Heart right ventricle (tissue), 16 donors: ENCODE measurements around the gene CIP2A. TPM values are rescaled to one million over a fixed set of nuclear protein-coding genes. Genes with fewer than 3 reads are reported as not detected.

Experiments
- ATAC-seq, 8 donors: fragments of 200-7000 bp; cut with Tn5 transposase; one replicate each; pipeline ENCODE4 v1.9.1; 2020; ENCODE audit warnings: mild to moderate bottlenecking in 8 of 8, moderate library complexity in 8 of 8, moderate number of reproducible peaks in 1 of 8
- DNase-seq, 2 donors: peaks; one replicate each; pipeline ENCODE4 v3.0.0-alpha.2; 2020
- H3K27ac ChIP-seq, 10 donors: fragments of 200-600 bp; sonication (generic) in 2 of 10; one replicate each; pipeline versions ENCODE4 v1.5.0 to v1.8.0; 2020 to 2022; ENCODE audit warnings: mild to moderate bottlenecking in 3 of 10
- H3K27me3 ChIP-seq, 7 donors: fragments of 200-600 bp; one replicate each; pipeline ENCODE4 v1.8.0; 2021 to 2022; ENCODE audit warnings: mild to moderate bottlenecking in 2 of 7
- H3K36me3 ChIP-seq, 9 donors: fragments of 200-600 bp; sonication (generic) in 1 of 9; one replicate each; pipeline versions ENCODE4 v1.5.0 to v1.8.0; 2020 to 2022; ENCODE audit warnings: mild to moderate bottlenecking in 2 of 9
- H3K4me1 ChIP-seq, 9 donors: fragments of 200-600 bp; sonication (generic) in 1 of 9; one replicate each; pipeline versions ENCODE4 v1.5.0 to v1.8.0; 2020 to 2022; ENCODE audit warnings: mild to moderate bottlenecking in 4 of 9
- H3K4me3 ChIP-seq, 10 donors: fragments of 200-600 bp; sonication (generic) in 2 of 10; one replicate each; pipeline versions ENCODE4 v1.5.0 to v1.8.0; 2020 to 2022; ENCODE audit warnings: mild to moderate bottlenecking in 7 of 10, moderate library complexity in 2 of 10
- H3K9me3 ChIP-seq, 11 donors: fragments of 200-600 bp in 10 of 11; sonication (generic) in 2 of 11; one replicate each; pipeline versions ENCODE4 v1.5.0 to v1.8.0; 2013 to 2022; ENCODE audit warnings: mild to moderate bottlenecking in 2 of 11, control low read depth in 1 of 11, moderate library complexity in 1 of 11
- WGBS, 2 donors: extraction: QIAGEN DNeasy Blood & Tissue Kit; methylation state at CpG; one replicate each; pipeline ENCODE4 v1.1.7; 2013; ENCODE audit warnings: inconsistent platforms in 1 of 2; 5-methylcytosine and 5-hydroxymethylcytosine counted together
- intact Hi-C, 10 donors: fragments of 100-400 bp; cut with DNase I; formaldehyde crosslinking; loops; one replicate each; pipeline versions ENCODE4 v1.11.1 to v1.14.2; 2022
- polyA plus RNA-seq, 2 donors: library from polyadenylated mRNA; stranded (reverse); fragments of 200-250 nt; gene quantifications; one replicate each; pipeline ENCODE4 v1.2.3, GENCODE V29; 2013
- total RNA-seq, 10 donors: library from RNA; stranded (reverse); fragmentation: NEBNext Ultra II Directional in 3 of 10; extraction: Animal tissue kit (Norgen Biotek cat#: 25700) in 3 of 10; gene quantifications; one replicate each; pipeline versions ENCODE4 v1.2.1 to v1.2.4, GENCODE V29; 2021 to 2023
- TF ChIP-seq, protein P1 (sequence below), 9 donors: fragments of 200-600 bp; sonication (generic) in 2 of 9; IDR thresholded peaks; one replicate each; pipeline versions ENCODE4 v1.5.0 to v1.8.0; 2021 to 2022; ENCODE audit warnings: antibody characterized with exemption in 9 of 9, mild to moderate bottlenecking in 5 of 9, moderate library complexity in 1 of 9
- donor health status: Arrhythmogenic right ventricular cardiomyopathy.
- donor health status: ischemic (EF 13 %, LVEDD 7.1; RV severe dilation, severe dysfunction).
- donor health status: healthy with polysubstance abuse.
- donor health status: DM: no; HTN: yes; CAD: no.
- donor health status: DM: no; HTN: no; CAD: no.
- donor health status: ischemic (EF 25% LVEDD 6.9; RV normal size, moderate dysfunction).
- donor health status: ischemic (EF 25% LVEDD 5.7; RV mildly dilated, moderate dysfunction).
- donor health status: healthy.
- donor health status: DM: yes; HTN: yes; CAD: no.
- donor health status: Ischemic cardiomyopathy.
- donor health status: ischemic (EF 35%, LVEDD 5.7; RV mildly dilated, moderate dysfunction).
- donor health status: nonischemic (EF 11% LVEDD 7.7; RV severe dilation, severe dysfunction).
- donor health status: DM: yes; HTN: yes; CAD: no.
- donor health status: PGD.
- donor health status: ischemic (EF 29% LVEDD 5.4; RV normal size, mild dysfunction).
- donor health status: nonischemic (EF 23%, LVEDD 6.1; RV moderate dilation, normal function).

The CIP2A gene
- total and polyA plus RNA-seq, 12 donors, result 0.59 to 3.3 (median 1.7) TPM

DNA sequence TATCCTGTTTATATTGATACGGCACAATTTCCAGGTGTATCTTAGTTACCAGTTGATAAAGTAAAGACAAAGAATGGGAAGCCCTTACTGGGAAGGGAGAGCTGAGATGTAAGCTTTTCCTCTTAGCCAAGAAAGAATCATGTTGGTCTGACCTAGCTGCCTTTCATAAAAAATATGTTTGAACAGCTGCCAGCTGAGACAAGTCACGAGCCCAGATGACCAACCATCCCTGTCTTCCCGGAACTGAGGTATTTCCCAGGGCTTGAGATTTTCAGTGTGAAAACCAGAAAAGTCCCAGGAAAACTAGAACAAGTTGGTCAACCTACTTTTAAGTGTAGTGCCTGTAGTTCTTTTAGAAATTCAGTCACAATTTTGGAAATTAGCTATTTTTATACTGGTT is 75.3 kb downstream of the CIP2A start:
- H3K27ac ChIP-seq, result no peak overlapping the region
- no peak overlapping the region for H3K4me3 ChIP-seq
- TF ChIP-seq, protein P1, sequence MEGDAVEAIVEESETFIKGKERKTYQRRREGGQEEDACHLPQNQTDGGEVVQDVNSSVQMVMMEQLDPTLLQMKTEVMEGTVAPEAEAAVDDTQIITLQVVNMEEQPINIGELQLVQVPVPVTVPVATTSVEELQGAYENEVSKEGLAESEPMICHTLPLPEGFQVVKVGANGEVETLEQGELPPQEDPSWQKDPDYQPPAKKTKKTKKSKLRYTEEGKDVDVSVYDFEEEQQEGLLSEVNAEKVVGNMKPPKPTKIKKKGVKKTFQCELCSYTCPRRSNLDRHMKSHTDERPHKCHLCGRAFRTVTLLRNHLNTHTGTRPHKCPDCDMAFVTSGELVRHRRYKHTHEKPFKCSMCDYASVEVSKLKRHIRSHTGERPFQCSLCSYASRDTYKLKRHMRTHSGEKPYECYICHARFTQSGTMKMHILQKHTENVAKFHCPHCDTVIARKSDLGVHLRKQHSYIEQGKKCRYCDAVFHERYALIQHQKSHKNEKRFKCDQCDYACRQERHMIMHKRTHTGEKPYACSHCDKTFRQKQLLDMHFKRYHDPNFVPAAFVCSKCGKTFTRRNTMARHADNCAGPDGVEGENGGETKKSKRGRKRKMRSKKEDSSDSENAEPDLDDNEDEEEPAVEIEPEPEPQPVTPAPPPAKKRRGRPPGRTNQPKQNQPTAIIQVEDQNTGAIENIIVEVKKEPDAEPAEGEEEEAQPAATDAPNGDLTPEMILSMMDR (IDR thresholded peaks at IDR 0.05), result no peak
- no peaks in the 10 kb centered on the region for H3K9me3 ChIP-seq
- 61 to 62% methylated on average over 3 of the region's 3 CpGs for WGBS, 2 donors
- ATAC-seq, result no peak
- H3K36me3 ChIP-seq, result no peaks in the 10 kb centered on the region
- peaks cover 0 to 9% (median 0%) of the 10 kb centered on the region in 9 donors for H3K4me1 ChIP-seq
- intact Hi-C loops, result loop anchor here in 1 of 10 donors (5.0 kb wide), 1 partner anchor 38 kb away; no protein-coding TSS in a partner anchor
- H3K27me3 ChIP-seq, result no peaks in the 10 kb centered on the region
- DNase-seq, result no peak

DNA sequence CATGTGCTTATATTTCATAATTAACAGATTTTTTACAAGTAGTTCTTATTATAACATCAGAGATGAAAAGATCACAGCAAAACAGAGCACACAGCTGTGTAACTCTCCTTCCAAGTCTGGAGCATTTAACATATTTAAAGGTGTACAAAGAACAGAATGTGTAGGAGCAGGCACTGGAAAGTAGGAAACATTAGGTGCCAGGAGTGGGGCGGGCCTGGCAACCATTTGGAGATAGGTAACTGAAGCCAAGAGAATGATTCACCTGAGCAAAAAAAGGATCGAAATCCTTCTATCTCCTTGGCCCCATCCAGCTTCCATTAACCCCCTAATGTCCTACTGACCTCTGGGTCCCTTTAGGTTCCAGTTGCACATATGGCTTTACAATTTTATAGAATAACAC is 76.6 kb downstream of the CIP2A start:
- H3K4me3 ChIP-seq, result no peak overlapping the region
- DNase-seq (no peak), ATAC-seq (no peak)
- H3K27ac ChIP-seq, result no peak overlapping the region
- no peaks in the 10 kb centered on the region for H3K36me3 ChIP-seq
- WGBS, 2 donors, result 64 to 79% methylated on average over 2 of the region's 2 CpGs
- H3K9me3 ChIP-seq, result no peaks in the 10 kb centered on the region
- TF ChIP-seq, protein P1 (IDR thresholded peaks at IDR 0.05), result no peak
- intact Hi-C loops, result loop anchor here in 1 of 10 donors (5.0 kb wide), 1 partner anchor 40 kb away; no protein-coding TSS in a partner anchor
- H3K27me3 ChIP-seq, result no peaks in the 10 kb centered on the region
- H3K4me1 ChIP-seq, result peaks cover 0 to 11% (median 0%) of the 10 kb centered on the region in 9 donors

DNA sequence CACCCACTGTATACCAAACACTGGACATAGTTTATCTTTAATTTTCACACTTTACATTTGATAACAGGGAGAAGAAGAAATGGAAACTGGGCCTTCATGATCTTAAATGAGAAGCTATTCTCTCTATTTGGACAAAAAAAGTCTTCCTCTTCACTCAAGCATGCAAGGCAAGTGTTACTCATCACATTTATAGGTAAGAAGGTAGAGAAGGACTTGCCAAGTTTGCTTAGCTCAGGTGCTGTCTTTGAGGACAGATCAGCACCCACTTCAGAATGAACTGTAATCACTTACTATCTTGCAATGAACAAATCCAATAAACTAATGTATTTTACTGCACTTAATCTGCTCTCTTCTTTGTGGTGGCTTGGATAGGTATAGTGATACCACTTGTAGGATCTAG is 77.7 kb downstream of the CIP2A start:
- Histone ChIP-seq H3K9me3 (no peaks in the 10 kb centered on the region), H3K27ac (no peak overlapping the region), H3K4me3 (no peak overlapping the region), H3K27me3 (no peaks in the 10 kb centered on the region), H3K4me1 (peaks cover 0 to 11% (median 0%) of the 10 kb centered on the region in 9 donors), H3K36me3 (no peaks in the 10 kb centered on the region)
- ATAC-seq (no peak), DNase-seq (no peak)
- intact Hi-C loops, result loop anchor here in 1 of 10 donors (5.0 kb wide), 1 partner anchor 41 kb away; no protein-coding TSS in a partner anchor
- TF ChIP-seq, protein P1 (IDR thresholded peaks at IDR 0.05), result no peak

DNA sequence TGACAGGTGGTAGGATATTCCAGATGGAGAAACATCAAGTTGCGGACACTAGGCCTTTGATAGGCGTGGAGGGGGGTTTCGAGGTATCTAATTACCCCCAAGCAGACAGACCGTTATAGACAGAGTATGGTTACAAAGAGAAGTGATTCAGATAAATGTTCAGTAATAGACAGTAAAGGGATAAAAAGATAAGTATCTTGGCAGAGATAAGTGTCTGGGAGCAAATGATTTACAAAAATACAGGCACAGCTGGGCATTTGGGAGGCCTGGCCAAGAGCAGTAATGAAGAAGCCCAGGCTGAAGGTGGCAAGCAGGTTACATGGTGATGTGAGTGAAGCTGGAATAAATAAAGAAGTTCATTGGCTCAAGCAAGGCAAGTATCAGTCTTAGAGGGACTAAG is 78.2 kb downstream of the CIP2A start:
- Histone ChIP-seq H3K4me3 (no peak overlapping the region), H3K9me3 (no peaks in the 10 kb centered on the region), H3K27ac (no peak overlapping the region), H3K4me1 (peaks cover 0 to 11% (median 0%) of the 10 kb centered on the region in 9 donors), H3K36me3 (no peaks in the 10 kb centered on the region), H3K27me3 (no peaks in the 10 kb centered on the region)
- 97 to 98% methylated on average over 4 of the region's 4 CpGs for WGBS, 2 donors
- ATAC-seq (no peak), DNase-seq (no peak)
- intact Hi-C loops, result loop anchor here in 1 of 10 donors (5.0 kb wide), 1 partner anchor 41 kb away; no protein-coding TSS in a partner anchor
- TF ChIP-seq, protein P1 (IDR thresholded peaks at IDR 0.05), result no peak
